Keratinocyte (primary cell): Measurements from ENCODE around the gene LHX5. TPM values are rescaled to one million over a fixed set of nuclear protein-coding genes. Genes with fewer than 3 reads are reported as not detected.

Source experiments
- DNase-seq: peaks from one replicate; pipeline ENCODE4 v3.0.0-alpha.2; 2011; ENCODE audit warnings: low read depth, missing footprints, low spot score
- FAIRE-seq: peaks from 2 replicates; lab custom pipeline; 2011; peaks lifted over from hg19 to GRCh38; lab: Jason Lieb, UNC
- H2AFZ ChIP-seq: 2 replicates; pipeline ENCODE4 v1.6.0; 2012; ENCODE audit warnings: low read length, control low read depth, inconsistent platforms; ENCODE audit not compliant: control insufficient read depth
- H3K27ac ChIP-seq: 2 replicates; pipeline ENCODE4 v1.5.1; 2011; ENCODE audit warnings: low read length; ENCODE audit not compliant: control insufficient read depth, insufficient read depth
- H3K27me3 ChIP-seq: 3 replicates; pipeline ENCODE4 v1.6.0; 2011; ENCODE audit warnings: low read length; ENCODE audit not compliant: control insufficient read depth, insufficient read depth; ENCODE audit errors: extremely low read depth
- H3K36me3 ChIP-seq, 2 experiments: 2 replicates in 1 of 2; 3 replicates in 1 of 2; pipeline ENCODE4 v1.5.1; 2011; ENCODE audit warnings: low read length in 2 of 2, mild to moderate bottlenecking in 1 of 2; ENCODE audit not compliant: control insufficient read depth in 2 of 2, insufficient read depth in 2 of 2; ENCODE audit errors: extremely low read depth in 1 of 2
- H3K4me1 ChIP-seq: 3 replicates; pipeline ENCODE4 v1.5.1; 2011; ENCODE audit warnings: low read length; ENCODE audit not compliant: control insufficient read depth, insufficient read depth; ENCODE audit errors: extremely low read depth
- H3K4me2 ChIP-seq: 3 replicates; pipeline ENCODE4 v1.6.0; 2011; ENCODE audit warnings: low read depth, low read length; ENCODE audit not compliant: control insufficient read depth, insufficient read depth; ENCODE audit errors: extremely low read depth
- H3K4me3 ChIP-seq, 3 experiments: fragments of 200-600 bp in 1 of 3; sonication (generic) in 1 of 3; 2 replicates in 2 of 3; 3 replicates in 1 of 3; pipeline ENCODE4 v1.5.1; 2011 to 2016; ENCODE audit warnings: low read length in 3 of 3, mild to moderate bottlenecking in 3 of 3, control low read depth in 2 of 3, inconsistent platforms in 1 of 3, low read depth in 1 of 3, mixed read lengths in 1 of 3, mixed run types in 1 of 3, moderate library complexity in 1 of 3; ENCODE audit not compliant: control insufficient read depth in 2 of 3, insufficient read depth in 2 of 3; ENCODE audit errors: extremely low read depth in 1 of 3
- H3K79me2 ChIP-seq: 2 replicates; pipeline ENCODE4 v1.6.0; 2012; ENCODE audit warnings: low read length; ENCODE audit not compliant: control insufficient read depth, insufficient read depth
- H3K9ac ChIP-seq: 3 replicates; pipeline ENCODE4 v1.6.0; 2011; ENCODE audit warnings: low read length; ENCODE audit not compliant: control insufficient read depth, insufficient read depth; ENCODE audit errors: extremely low read depth
- H3K9me1 ChIP-seq: 3 replicates; pipeline ENCODE4 v1.6.0; 2011; ENCODE audit warnings: low read length; ENCODE audit not compliant: control insufficient read depth, insufficient read depth; ENCODE audit errors: extremely low read depth
- H3K9me3 ChIP-seq: 2 replicates; pipeline ENCODE4 v1.5.1; 2012; ENCODE audit warnings: low read depth, low read length; ENCODE audit not compliant: control insufficient read depth
- H4K20me1 ChIP-seq: 3 replicates; pipeline ENCODE4 v1.6.0; 2011; ENCODE audit warnings: low read length; ENCODE audit not compliant: control insufficient read depth, insufficient read depth; ENCODE audit errors: extremely low read depth
- EZH2 ChIP-seq: IDR thresholded peaks from one replicate; pipeline ENCODE4 v1.6.1; 2012; ENCODE audit warnings: inconsistent platforms, mild to moderate bottlenecking, low read length, moderate library complexity
- dilution Hi-C: fragments of 300-500 bp; cut with MboI; formaldehyde crosslinking; loops from one replicate; pipeline ENCODE4 v1.7.0; 2020; ENCODE audit warnings: low sequenced_read_pairs; ENCODE audit not compliant: extremely low pct_ligation_motif_present
- polyA plus RNA-seq, 5 experiments: library from polyadenylated mRNA; depleted of rRNA in 3 of 5; stranded (reverse) in 3 of 5; stranded (forward) in 1 of 5; unstranded in 1 of 5; fragments of >200 nt; gene quantifications; 1 replicate in 1 of 5; 2 replicates in 3 of 5; 3 replicates in 1 of 5; pipeline versions ENCODE4 v1.2.1 to v1.2.3, GENCODE V29; 2011 to 2012; ENCODE audit warnings: missing spikeins in 2 of 5, low read depth in 1 of 5, low replicate concordance in 1 of 5
- TF ChIP-seq, protein P1 (sequence below), 3 experiments: IDR thresholded peaks in 1 of 3; conservative IDR thresholded peaks in 1 of 3; optimal IDR thresholded peaks in 1 of 3; 2 replicates in 2 of 3; 3 replicates in 1 of 3; pipeline versions ENCODE3 to v1.5.1; 2011; ENCODE audit warnings: low read length in 3 of 3, mild to moderate bottlenecking in 3 of 3, moderate library complexity in 2 of 3, control low read depth in 1 of 3, inconsistent platforms in 1 of 3; ENCODE audit not compliant: insufficient read depth in 2 of 3; ENCODE audit errors: extremely low read depth in 1 of 3

LHX5 gene
- polyA plus RNA-seq, 1 donor (not counting 4 experiments of a cell fraction or from before 2014, with no cell fraction given) = 0.04 TPM

DNA sequence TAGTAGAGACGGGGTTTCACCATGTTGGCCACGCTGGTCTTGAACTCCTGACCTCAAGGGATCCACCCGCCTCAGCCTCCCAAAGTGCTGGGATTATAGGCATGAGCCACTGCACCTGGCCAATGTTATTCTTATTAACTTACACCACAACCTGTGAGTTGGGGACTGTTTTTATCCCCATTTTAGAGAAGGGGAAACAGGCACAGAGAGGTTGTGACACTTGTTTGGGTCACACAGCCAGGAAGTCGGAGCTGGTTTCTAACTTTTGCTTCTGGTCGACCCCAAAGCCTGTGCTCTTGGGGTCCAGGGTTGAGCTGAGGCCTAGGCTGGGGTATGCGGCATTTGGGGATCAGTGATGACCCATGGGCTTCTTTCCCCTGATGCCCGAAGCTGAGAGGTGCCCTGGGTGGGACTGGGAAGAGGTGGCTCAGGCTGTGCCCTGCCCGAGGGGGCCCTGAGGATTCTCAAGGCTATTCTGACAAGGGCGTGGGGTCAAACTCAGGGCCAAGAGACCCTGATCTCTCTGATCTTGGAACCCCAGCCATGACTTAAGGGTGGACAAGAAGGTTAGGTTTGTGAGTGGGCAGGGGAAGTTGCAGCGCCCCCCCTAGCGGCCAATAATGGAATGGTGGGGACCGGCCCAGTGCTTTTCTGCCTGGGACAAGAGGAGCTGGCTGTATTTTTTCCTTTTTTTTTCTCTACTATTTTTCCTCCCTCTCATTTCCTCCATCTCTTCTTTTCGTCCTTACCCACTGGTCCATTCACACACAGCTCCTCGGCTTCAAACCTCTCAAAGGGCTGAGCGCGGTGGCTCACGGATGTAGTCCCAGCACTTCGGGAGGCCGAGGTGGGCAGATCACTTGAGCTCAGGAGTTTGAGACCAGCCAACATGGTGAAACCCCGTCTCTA lies 46.5 kb downstream of the LHX5 start:
- Histone ChIP-seq H3K4me1 (peaks cover 12% of the 10 kb centered on the region), H3K4me3 (no peak overlapping the region), H3K9me1 (no peaks in the 10 kb centered on the region), H3K9me3 (no peaks in the 10 kb centered on the region), H3K9ac (no peak overlapping the region), H4K20me1 (no peaks in the 10 kb centered on the region), H3K27me3 (no peaks in the 10 kb centered on the region), H2AFZ (no peak overlapping the region), H3K79me2 (no peaks in the 10 kb centered on the region), H3K36me3 (no peaks in the 10 kb centered on the region), H3K4me2 (no peak overlapping the region), H3K27ac (no peak overlapping the region)
- DNase-seq (no peak), FAIRE-seq (no peak)
- no peak for TF ChIP-seq EZH2
- TF ChIP-seq, protein P1, sequence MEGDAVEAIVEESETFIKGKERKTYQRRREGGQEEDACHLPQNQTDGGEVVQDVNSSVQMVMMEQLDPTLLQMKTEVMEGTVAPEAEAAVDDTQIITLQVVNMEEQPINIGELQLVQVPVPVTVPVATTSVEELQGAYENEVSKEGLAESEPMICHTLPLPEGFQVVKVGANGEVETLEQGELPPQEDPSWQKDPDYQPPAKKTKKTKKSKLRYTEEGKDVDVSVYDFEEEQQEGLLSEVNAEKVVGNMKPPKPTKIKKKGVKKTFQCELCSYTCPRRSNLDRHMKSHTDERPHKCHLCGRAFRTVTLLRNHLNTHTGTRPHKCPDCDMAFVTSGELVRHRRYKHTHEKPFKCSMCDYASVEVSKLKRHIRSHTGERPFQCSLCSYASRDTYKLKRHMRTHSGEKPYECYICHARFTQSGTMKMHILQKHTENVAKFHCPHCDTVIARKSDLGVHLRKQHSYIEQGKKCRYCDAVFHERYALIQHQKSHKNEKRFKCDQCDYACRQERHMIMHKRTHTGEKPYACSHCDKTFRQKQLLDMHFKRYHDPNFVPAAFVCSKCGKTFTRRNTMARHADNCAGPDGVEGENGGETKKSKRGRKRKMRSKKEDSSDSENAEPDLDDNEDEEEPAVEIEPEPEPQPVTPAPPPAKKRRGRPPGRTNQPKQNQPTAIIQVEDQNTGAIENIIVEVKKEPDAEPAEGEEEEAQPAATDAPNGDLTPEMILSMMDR (optimal IDR thresholded peaks at IDR 0.05 in 1 of 3, IDR thresholded peaks at IDR 0.05 in 1 of 3, conservative IDR thresholded peaks at IDR 0.05 in 1 of 3; ENCODE audit: extremely low read depth in 1 of 3, insufficient read depth in 2 of 3, low read length in 3 of 3) = peak; percentile 83 to 93 (median 86)
- dilution Hi-C loops = no loop called here

DNA sequence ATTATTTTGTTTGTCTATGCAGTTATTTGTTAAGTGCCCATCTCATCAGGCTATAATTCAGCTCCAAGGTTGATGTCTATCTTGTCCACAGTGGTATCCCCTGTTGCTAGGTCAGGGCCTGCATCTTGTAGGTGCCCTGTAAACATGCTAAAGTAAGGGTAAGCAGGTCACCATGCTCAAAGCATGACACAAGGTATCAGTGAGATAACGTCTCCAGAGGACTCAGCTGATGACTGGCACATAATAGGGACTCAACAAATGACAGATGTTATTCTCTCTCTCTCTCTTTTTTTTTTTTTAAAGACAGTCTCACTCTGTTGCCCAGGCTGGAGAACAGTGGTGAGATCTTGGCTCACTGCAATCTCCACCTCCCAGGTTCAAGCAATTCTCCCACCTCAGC lies 47.2 kb downstream of the LHX5 start:
- no peak overlapping the region for H2AFZ ChIP-seq
- FAIRE-seq = no peak

More for the DNA sequence above, 47.2 kb downstream of the LHX5 start:
- Histone ChIP-seq H4K20me1 (no peaks in the 10 kb centered on the region), H3K27me3 (no peaks in the 10 kb centered on the region), H3K36me3 (no peaks in the 10 kb centered on the region), H3K9me1 (no peaks in the 10 kb centered on the region), H3K9ac (no peak overlapping the region), H3K27ac (no peak overlapping the region), H3K4me3 (no peak overlapping the region), H3K9me3 (no peaks in the 10 kb centered on the region), H3K4me2 (no peak overlapping the region), H3K79me2 (no peaks in the 10 kb centered on the region), H3K4me1 (peaks cover 12% of the 10 kb centered on the region)
- dilution Hi-C loops = no loop called here
- DNase-seq = no peak
- TF ChIP-seq, protein P1 (optimal IDR thresholded peaks at IDR 0.05 in 1 of 3, IDR thresholded peaks at IDR 0.05 in 1 of 3, conservative IDR thresholded peaks at IDR 0.05 in 1 of 3; ENCODE audit: extremely low read depth in 1 of 3, insufficient read depth in 2 of 3, low read length in 3 of 3) = no peak
- no peak for TF ChIP-seq EZH2
